D721Med (cell line): Measurements from ENCODE around the gene NAA35.
"Not testable (repeated sequence)": the region's sequence is repeated elsewhere in the genome, so short reads cannot be mapped to it uniquely, and the experiment has no call there.

Experiments used
- DNase-seq: peaks from one replicate; pipeline ENCODE4 v3.0.0; 2011; ENCODE audit warnings: low spot score; ENCODE audit not compliant: insufficient read length
- FAIRE-seq: peaks from 2 replicates; lab custom pipeline; 2011; peaks lifted over from hg19 to GRCh38; lab: Jason Lieb, UNC
- CTCF ChIP-seq: IDR thresholded peaks from 2 replicates; pipeline ENCODE4 v1.5.1; 2012; ENCODE audit warnings: mild to moderate bottlenecking, control low read depth; ENCODE audit not compliant: insufficient read depth; ENCODE audit errors: missing control alignments

The NAA35 gene

GRCh38 chr9:85927076-85927475 lies 13.9 kb upstream of the NAA35 start:
- TF ChIP-seq CTCF = no peak
- FAIRE-seq = no peak
- DNase-seq = no peak

GRCh38 chr9:85931495-85931894 lies 9.5 kb upstream of the NAA35 start:
- no peak for FAIRE-seq
- no peak for TF ChIP-seq CTCF
- DNase-seq = no peak

GRCh38 chr9:85935950-85936349 lies 5.0 kb upstream of the NAA35 start:
- DNase-seq, FAIRE-seq: not testable (repeated sequence)

- DNase-seq (no peak), FAIRE-seq (no peak)
Observed at GRCh38 chr9:85940275-85940831, 593 bp upstream of the NAA35 start.

GRCh38 chr9:85941622-85941940 lies 635 bp downstream of the NAA35 start:
- DNase-seq (no peak), FAIRE-seq (no peak)
- TF ChIP-seq CTCF = no peak

More at GRCh38 chr9:85940275-85940831, 593 bp upstream of the NAA35 start:
- no peak for TF ChIP-seq CTCF

GRCh38 chr9:85941966-85942912 lies 1.3 kb downstream of the NAA35 start:
- TF ChIP-seq CTCF = no peak
- FAIRE-seq = no peak
- no peak for DNase-seq

GRCh38 chr9:85942913-85943709 lies 2.2 kb downstream of the NAA35 start:
- FAIRE-seq (no peak), DNase-seq (no peak)
- no peak for TF ChIP-seq CTCF
